ENCODE results near the gene USP37. TPM values are rescaled to one million over a fixed set of nuclear protein-coding genes. Genes with fewer than 3 reads are reported as not detected.

USP37 gene
- total RNA-seq, 1 experiment from 2014 or later = 11.6 TPM

GRCh38 chr2:218505754-218506371, 62.3 kb downstream of the USP37 start:
- peaks cover 14% of the 10 kb centered on the region; the same call in 1 of the 2 replicates for H3K36me3 ChIP-seq (ENCODE audit: low read depth, low read length)
- H2AFZ ChIP-seq (ENCODE audit: low read length) = no peak overlapping the region
- H3K79me2 ChIP-seq (ENCODE audit: low read length) = no peaks in the 10 kb centered on the region
- H3K4me2 ChIP-seq (ENCODE audit: low read length) = no peak overlapping the region
- no peak overlapping the region for H3K4me3 ChIP-seq (ENCODE audit: low read length)
- no peak for DNase-seq
- no peak overlapping the region for H3K9ac ChIP-seq (ENCODE audit: low read length)
- no peaks in the 10 kb centered on the region for H3F3A ChIP-seq (ENCODE audit: low read length, unreplicated experiment)
- ATAC-seq = no peak
- H3K9me2 ChIP-seq (replicated peaks; ENCODE audit: low read length) = no peaks in the 10 kb centered on the region
- H4K20me1 ChIP-seq (ENCODE audit: low read length) = no peaks in the 10 kb centered on the region
- no peaks in the 10 kb centered on the region for H3K4me1 ChIP-seq (ENCODE audit: insufficient read depth, low read length)
- no peaks in the 10 kb centered on the region for H3K9me3 ChIP-seq (ENCODE audit: low read length)
- BruUV-seq (replicated peaks) = no TSS peak
- ChIA-PET CTCF (interaction anchor here (0.6 kb wide), 1 partner anchor 149 kb away, joined by 3 read pairs; the partner anchor contains the start of gene CATIP), POLR2A (ENCODE audit: unreplicated experiment) (no interaction called here)
- TF ChIP-seq EZH2phosphoT487 (IDR thresholded peaks at IDR 0.05; ENCODE audit: borderline replicate concordance, low read length) (no peak), EZH2 (IDR thresholded peaks at IDR 0.05; ENCODE audit: low read length, unreplicated experiment) (no peak), CTCF (conservative IDR thresholded peaks at IDR 0.05; ENCODE audit: low read depth, low read length) (no peak)
- H3K27ac ChIP-seq (ENCODE audit: low read length) = no peak overlapping the region
- no peaks in the 10 kb centered on the region for H3K27me3 ChIP-seq (ENCODE audit: low read length)
- intact Hi-C loops (cut with micrococcal nuclease) = no loop called here

GRCh38 chr2:218501665-218502064, 66.5 kb downstream of the USP37 start:
- Histone ChIP-seq H4K20me1 (ENCODE audit: low read length) (no peaks in the 10 kb centered on the region), H3K4me2 (ENCODE audit: low read length) (no peak overlapping the region), H3K9ac (ENCODE audit: low read length) (no peak overlapping the region), H3K4me1 (ENCODE audit: insufficient read depth, low read length) (no peaks in the 10 kb centered on the region), H3K9me3 (ENCODE audit: low read length) (no peaks in the 10 kb centered on the region), H3K4me3 (ENCODE audit: low read length) (no peak overlapping the region), H3K79me2 (ENCODE audit: low read length) (no peaks in the 10 kb centered on the region), H3K27ac (ENCODE audit: low read length) (no peak overlapping the region), H2AFZ (ENCODE audit: low read length) (no peak overlapping the region), H3K36me3 (ENCODE audit: low read depth, low read length) (peaks cover 8% of the 10 kb centered on the region; the same call in 1 of the 2 replicates), H3F3A (ENCODE audit: low read length, unreplicated experiment) (no peaks in the 10 kb centered on the region), H3K9me2 (replicated peaks; ENCODE audit: low read length) (no peaks in the 10 kb centered on the region), H3K27me3 (ENCODE audit: low read length) (no peaks in the 10 kb centered on the region)
- CTCF ChIA-PET = interaction anchor here (0.6 kb wide), 1 partner anchor 15 kb away, joined by 3 read pairs; no protein-coding TSS in a partner anchor
- POLR2A ChIA-PET (ENCODE audit: unreplicated experiment) = no interaction called here
- ATAC-seq = no peak
- BruUV-seq (replicated peaks) = no TSS peak
- no peak for DNase-seq
- no peak for TF ChIP-seq EZH2phosphoT487 (IDR thresholded peaks at IDR 0.05; ENCODE audit: borderline replicate concordance, low read length)
- no peak for TF ChIP-seq CTCF (conservative IDR thresholded peaks at IDR 0.05; ENCODE audit: low read depth, low read length)
- TF ChIP-seq EZH2 (IDR thresholded peaks at IDR 0.05; ENCODE audit: low read length, unreplicated experiment) = no peak
- intact Hi-C loops (cut with micrococcal nuclease) = no loop called here

GRCh38 chr2:218500501-218501060, 67.6 kb downstream of the USP37 start:
- ATAC-seq (no peak), DNase-seq (no peak)
- H2AFZ ChIP-seq (ENCODE audit: low read length) = no peak overlapping the region
- H3K4me2 ChIP-seq (ENCODE audit: low read length) = no peak overlapping the region
- BruUV-seq (replicated peaks) = no TSS peak
- H3K36me3 ChIP-seq (ENCODE audit: low read depth, low read length) = peaks cover 8% of the 10 kb centered on the region; the same call in 1 of the 2 replicates
- H3K4me1 ChIP-seq (ENCODE audit: insufficient read depth, low read length) = no peaks in the 10 kb centered on the region
- no peaks in the 10 kb centered on the region for H3K79me2 ChIP-seq (ENCODE audit: low read length)
- H3K9me2 ChIP-seq (replicated peaks; ENCODE audit: low read length) = no peaks in the 10 kb centered on the region
- H3K9me3 ChIP-seq (ENCODE audit: low read length) = no peaks in the 10 kb centered on the region
- no peaks in the 10 kb centered on the region for H4K20me1 ChIP-seq (ENCODE audit: low read length)
- no peak for TF ChIP-seq EZH2 (IDR thresholded peaks at IDR 0.05; ENCODE audit: low read length, unreplicated experiment)
- TF ChIP-seq EZH2phosphoT487 (IDR thresholded peaks at IDR 0.05; ENCODE audit: borderline replicate concordance, low read length) = no peak
- TF ChIP-seq CTCF (conservative IDR thresholded peaks at IDR 0.05; ENCODE audit: low read depth, low read length) = no peak
- H3K4me3 ChIP-seq (ENCODE audit: low read length) = no peak overlapping the region
- H3K9ac ChIP-seq (ENCODE audit: low read length) = no peak overlapping the region
- H3K27ac ChIP-seq (ENCODE audit: low read length) = no peak overlapping the region
- H3K27me3 ChIP-seq (ENCODE audit: low read length) = no peaks in the 10 kb centered on the region
- intact Hi-C loops (cut with micrococcal nuclease) = no loop called here
- ChIA-PET CTCF (no interaction called here), POLR2A (ENCODE audit: unreplicated experiment) (no interaction called here)
- no peaks in the 10 kb centered on the region for H3F3A ChIP-seq (ENCODE audit: low read length, unreplicated experiment)
